Endothelial cell of umbilical vein (primary cell): ENCODE results near the gene SEL1L2.

Experiments used
- EZH2 ChIP-seq: IDR thresholded peaks from 2 replicates; pipeline ENCODE4 v1.6.1; 2012; ENCODE audit warnings: borderline replicate concordance, low read depth, mild to moderate bottlenecking, moderate library complexity, low read length, inconsistent platforms; ENCODE audit not compliant: severe bottlenecking
- FOS ChIP-seq: IDR thresholded peaks from 2 replicates; pipeline ENCODE4 v1.6.1; 2011; ENCODE audit warnings: mild to moderate bottlenecking, low read length, moderate library complexity, borderline replicate concordance; ENCODE audit not compliant: insufficient read depth
- JUN ChIP-seq: IDR thresholded peaks from 2 replicates; pipeline ENCODE4 v1.6.1; 2011; ENCODE audit warnings: borderline replicate concordance, low read depth; ENCODE audit not compliant: insufficient read length, insufficient read depth
- MYC ChIP-seq: IDR thresholded peaks from one replicate; pipeline ENCODE4 v1.6.1; 2011; ENCODE audit warnings: mild to moderate bottlenecking, low read depth, low read length
- POLR2A ChIP-seq: IDR thresholded peaks from 2 replicates; pipeline ENCODE4 v1.6.1; 2012; ENCODE audit warnings: low read depth, mild to moderate bottlenecking, control low read depth, low read length
- POLR2AphosphoS5 ChIP-seq: IDR thresholded peaks from 2 replicates; pipeline ENCODE4 v1.6.1; 2012; ENCODE audit warnings: low read depth, mild to moderate bottlenecking, control low read depth, low read length, moderate library complexity; ENCODE audit not compliant: insufficient read depth
- TF ChIP-seq, protein P1 (sequence below), 2 donors: IDR thresholded peaks; 1 replicate in 1 of 2; 2 replicates in 1 of 2; pipeline ENCODE4 v1.5.1; 2011; ENCODE audit warnings: low read length in 2 of 2, mild to moderate bottlenecking in 2 of 2, moderate library complexity in 2 of 2, control low read depth in 1 of 2, inconsistent platforms in 1 of 2, low read depth in 1 of 2; ENCODE audit not compliant: insufficient read depth in 1 of 2; ENCODE audit errors: extremely low read depth in 1 of 2

DNA sequence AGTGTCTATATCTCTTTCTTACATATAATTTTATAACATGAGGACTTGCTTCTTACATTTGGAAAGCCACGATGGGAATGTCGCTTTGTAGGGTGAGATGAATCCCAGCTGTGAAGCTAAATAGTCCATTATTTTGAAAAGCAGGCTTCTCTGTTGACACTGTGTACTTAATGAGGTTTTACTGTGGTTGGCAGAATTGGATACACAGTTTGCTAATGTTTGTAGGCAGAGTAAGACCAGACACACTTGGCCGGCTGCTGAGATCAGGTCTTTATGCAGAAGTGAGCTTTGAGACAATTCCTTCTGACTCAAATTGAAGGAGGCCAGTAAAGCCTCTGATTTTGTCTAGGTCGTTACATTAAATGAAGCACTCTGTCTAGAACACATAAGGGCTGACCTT lies 112.6 kb downstream of the SEL1L2 start:
- TF ChIP-seq, protein P1, sequence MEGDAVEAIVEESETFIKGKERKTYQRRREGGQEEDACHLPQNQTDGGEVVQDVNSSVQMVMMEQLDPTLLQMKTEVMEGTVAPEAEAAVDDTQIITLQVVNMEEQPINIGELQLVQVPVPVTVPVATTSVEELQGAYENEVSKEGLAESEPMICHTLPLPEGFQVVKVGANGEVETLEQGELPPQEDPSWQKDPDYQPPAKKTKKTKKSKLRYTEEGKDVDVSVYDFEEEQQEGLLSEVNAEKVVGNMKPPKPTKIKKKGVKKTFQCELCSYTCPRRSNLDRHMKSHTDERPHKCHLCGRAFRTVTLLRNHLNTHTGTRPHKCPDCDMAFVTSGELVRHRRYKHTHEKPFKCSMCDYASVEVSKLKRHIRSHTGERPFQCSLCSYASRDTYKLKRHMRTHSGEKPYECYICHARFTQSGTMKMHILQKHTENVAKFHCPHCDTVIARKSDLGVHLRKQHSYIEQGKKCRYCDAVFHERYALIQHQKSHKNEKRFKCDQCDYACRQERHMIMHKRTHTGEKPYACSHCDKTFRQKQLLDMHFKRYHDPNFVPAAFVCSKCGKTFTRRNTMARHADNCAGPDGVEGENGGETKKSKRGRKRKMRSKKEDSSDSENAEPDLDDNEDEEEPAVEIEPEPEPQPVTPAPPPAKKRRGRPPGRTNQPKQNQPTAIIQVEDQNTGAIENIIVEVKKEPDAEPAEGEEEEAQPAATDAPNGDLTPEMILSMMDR (IDR thresholded peaks at IDR 0.05; ENCODE audit: extremely low read depth in 1 of 2, insufficient read depth in 1 of 2, low read depth in 1 of 2, low read length in 2 of 2): no peak
- TF ChIP-seq POLR2AphosphoS5 (no peak), FOS (no peak), POLR2A (no peak), MYC (no peak), JUN (no peak), EZH2 (no peak)
